Subcutaneous adipose tissue (tissue), 4 donors: Measurements from ENCODE around the gene MOB3A. TPM values are rescaled to one million over a fixed set of nuclear protein-coding genes. Genes with fewer than 3 reads are reported as not detected.

ENCODE experiments used
- total RNA-seq, 4 donors: library from RNA; depleted of rRNA; stranded (reverse); fragments of >200 nt; gene quantifications; one replicate each; pipeline ENCODE4 v1.1.0, GENCODE V29; 2016
- TF ChIP-seq, protein P1 (sequence below): fragments of 450-650 bp; IDR thresholded peaks from one replicate; pipeline ENCODE4 v1.5.1; 2016; ENCODE audit warnings: low read depth, mild to moderate bottlenecking, control low read depth, antibody characterized with exemption, moderate library complexity

MOB3A gene
- total RNA-seq, 4 donors from 2014 or later = 27.9 to 53.3 (median 46.5) TPM

DNA sequence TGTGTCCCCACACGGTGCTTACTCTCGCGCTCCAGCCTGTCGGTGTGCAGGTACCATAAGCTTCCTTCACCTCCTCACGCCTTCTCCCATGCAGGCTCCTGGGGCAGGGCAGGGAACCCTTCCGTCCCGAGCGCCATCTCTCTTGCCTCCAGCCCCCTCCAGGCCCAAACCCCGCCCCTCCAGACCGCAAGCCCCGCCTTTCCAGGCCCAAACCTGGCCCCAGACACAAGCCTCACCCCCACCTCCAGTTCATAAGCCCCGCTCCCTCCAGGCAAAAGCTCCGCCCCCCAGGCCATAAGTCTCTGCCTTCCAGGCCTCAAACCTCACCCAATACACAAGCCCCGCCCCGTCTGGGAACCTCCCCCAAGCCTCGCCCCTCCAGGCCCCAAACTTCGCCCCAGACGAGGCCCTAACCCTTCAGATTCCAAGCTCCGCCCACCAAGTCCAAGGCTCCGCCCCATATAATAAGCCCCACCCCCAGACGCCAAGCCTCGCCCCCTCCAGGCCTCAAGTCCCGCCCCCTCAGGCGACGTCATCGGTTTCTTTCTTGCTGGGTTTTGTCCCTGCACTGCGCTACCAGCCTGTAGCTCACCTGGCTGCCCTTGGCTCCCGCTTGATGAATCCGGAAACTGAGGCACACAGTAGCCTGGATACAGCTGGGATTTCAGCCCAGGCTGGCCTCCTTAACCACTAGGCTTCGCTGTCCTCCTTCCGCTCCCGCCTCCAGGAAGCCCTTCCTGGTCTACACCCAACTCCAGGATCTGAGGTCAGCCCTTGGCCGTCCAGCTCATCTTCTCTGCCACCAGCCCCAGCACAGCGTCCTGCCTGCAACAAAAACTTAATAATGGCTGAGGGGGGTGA, 61.2 kb downstream of the MOB3A start:
- TF ChIP-seq, protein P1, sequence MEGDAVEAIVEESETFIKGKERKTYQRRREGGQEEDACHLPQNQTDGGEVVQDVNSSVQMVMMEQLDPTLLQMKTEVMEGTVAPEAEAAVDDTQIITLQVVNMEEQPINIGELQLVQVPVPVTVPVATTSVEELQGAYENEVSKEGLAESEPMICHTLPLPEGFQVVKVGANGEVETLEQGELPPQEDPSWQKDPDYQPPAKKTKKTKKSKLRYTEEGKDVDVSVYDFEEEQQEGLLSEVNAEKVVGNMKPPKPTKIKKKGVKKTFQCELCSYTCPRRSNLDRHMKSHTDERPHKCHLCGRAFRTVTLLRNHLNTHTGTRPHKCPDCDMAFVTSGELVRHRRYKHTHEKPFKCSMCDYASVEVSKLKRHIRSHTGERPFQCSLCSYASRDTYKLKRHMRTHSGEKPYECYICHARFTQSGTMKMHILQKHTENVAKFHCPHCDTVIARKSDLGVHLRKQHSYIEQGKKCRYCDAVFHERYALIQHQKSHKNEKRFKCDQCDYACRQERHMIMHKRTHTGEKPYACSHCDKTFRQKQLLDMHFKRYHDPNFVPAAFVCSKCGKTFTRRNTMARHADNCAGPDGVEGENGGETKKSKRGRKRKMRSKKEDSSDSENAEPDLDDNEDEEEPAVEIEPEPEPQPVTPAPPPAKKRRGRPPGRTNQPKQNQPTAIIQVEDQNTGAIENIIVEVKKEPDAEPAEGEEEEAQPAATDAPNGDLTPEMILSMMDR = no peak

DNA sequence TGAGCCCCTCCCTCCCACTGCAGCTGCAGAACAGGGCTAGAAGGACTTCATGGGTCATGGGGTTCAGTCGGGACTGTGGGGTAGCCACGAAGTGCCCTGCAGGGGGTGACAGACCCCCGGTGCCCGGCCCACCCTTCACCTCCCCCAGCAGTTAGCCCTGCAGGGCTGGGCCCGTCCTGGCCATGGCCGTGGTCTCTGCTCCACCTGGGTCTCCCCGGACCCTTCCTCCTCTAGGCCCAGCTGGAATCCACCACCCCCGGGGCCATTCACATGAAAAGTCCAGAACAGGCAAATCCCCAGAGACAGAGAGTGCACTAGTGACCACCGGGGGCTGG, 62.3 kb downstream of the MOB3A start:
- TF ChIP-seq, protein P1 = no peak

DNA sequence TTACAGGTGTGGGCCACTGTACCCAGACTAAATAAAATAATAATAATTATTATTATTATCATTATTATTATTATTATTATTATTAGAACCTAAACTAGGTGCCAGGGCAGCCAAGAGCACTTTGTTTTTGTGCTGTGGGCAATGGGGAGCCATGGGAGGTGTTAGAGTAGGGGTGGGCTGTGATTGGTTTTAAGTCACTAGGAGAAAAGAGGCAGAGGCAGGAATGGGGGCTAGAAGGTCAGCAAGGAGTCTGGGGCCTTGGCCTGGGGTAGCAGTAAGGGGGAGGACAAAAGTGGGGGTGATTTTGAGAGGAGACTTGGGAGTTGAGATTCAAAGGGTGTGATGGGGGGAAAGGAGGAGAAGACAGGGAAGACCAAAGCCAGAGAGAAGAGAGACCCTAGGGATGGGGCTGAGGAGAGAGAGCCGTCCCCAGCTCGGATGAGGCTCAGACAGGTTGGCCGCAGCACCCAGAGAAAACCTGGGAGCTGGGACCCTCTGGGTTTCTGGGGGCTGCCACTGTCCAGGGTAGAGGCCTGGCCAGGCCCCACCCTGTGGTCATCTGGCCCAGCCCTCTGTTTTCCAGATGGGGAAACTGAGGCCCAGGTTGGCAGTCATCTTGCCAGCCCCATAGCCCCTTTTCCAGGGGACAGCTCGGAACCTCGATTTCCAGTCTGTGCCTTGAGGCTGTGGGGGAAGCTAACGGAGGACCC, 62.9 kb downstream of the MOB3A start:
- TF ChIP-seq, protein P1 = no peak

DNA sequence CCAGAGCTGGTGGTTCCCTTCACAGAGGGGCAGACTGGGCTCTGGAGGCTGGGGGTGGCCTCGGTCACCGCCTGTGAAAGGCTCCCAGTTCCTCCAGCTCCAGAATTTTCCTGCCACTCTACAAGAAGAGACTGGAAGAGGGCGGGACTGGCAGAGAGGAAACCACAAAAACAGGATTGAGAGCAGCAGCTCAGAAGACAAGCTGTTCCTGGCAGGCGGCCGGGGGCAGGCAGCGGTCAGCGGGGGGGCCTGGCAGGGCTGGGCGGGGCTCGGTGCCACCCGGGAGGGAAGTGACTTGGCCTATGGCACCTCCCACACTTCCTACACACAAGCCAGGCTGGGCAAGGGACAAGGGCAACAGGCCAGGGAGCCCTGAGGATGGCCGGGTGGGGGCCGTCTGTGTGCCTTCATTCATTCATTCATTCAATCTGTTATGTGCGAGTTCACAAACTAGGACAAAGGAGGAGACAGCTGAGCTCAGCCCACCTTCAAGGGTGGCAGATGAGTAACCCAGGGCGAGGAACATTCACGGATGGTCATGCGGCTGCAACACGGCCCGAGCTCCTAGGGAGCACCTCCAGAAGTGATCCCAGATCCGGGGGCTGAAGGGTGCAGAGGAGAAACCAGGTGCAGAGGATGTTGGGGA, 63.7 kb downstream of the MOB3A start:
- TF ChIP-seq, protein P1 = no peak

DNA sequence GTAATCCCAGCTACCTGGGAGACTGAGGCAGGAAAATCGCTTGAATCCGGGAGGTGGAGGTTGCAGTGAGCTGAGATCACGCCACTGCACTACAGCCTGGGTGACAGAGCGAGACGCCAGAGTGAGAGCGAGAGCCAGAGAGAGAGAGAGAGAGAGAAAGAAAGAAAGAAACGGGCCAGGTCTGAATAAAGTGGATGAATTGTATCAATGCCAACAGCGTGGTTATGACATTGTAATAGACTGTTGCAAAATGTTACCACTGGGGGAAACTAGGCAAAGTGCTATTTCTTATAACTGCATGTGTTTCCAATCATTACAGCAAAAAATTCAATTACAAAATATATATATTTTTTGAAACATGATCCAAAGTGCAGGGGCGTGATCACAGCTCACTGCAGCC, 68.8 kb downstream of the MOB3A start:
- TF ChIP-seq, protein P1 = no peak

DNA sequence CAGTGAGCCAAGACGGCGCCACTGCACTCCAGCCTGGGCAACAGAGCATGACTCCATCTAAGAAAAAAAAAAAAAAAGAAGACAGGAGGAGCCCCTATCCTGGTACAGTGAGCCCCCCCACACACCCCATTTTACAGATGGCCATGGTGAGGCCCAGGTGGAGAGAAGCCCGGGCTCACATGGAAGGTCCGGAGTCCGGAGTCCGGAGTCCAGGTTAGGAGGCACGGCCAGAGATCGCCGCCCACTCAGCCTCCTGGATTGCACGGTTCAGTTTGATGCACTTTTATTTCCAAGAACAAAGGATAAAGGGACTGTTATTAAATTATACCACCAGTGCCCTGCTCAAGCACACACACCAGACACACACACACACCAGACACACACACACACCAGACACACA, 69.4 kb downstream of the MOB3A start:
- TF ChIP-seq, protein P1 = no peak

DNA sequence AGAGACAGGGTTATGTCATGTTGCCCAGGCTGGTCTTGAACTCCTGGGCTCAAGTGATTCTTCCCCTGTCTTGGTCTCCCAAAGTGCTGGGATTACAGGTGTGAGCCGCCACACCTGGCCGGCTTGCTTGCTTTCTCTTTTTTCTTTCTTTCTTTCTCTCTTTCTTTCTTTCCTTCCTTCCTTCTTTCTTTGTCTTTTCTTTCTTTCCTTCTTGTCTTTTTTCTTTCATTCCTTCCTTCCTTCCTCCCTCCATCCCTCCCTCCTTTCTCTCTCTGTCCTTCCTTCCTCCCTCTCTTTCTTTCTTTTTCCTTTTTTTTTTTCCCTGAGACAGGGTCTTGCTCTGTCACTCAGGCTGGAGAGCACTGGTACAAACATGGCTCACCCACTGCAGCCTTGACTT, 73.8 kb downstream of the MOB3A start:
- TF ChIP-seq, protein P1 = no peak
